Erythroblast (primary cell): Measurements from ENCODE around the gene FAM81A.

Experiments used
- GATA1 ChIP-seq: IDR thresholded peaks from 2 replicates; pipeline ENCODE4 v1.6.1; 2011; ENCODE audit warnings: low read depth, mild to moderate bottlenecking, control low read depth, low read length, moderate library complexity
- POLR2A ChIP-seq: IDR thresholded peaks from 2 replicates; pipeline ENCODE4 v1.6.1; 2011; ENCODE audit warnings: mild to moderate bottlenecking, low read length

GRCh38 chr15:59420108-59420507, 17.9 kb upstream of the FAM81A start:
- TF ChIP-seq POLR2A, result no peak
- TF ChIP-seq GATA1, result no peak
